Thymus (tissue), 14 donors: ENCODE data around the gene CPNE6. TPM values are rescaled to one million over a fixed set of nuclear protein-coding genes. Genes with fewer than 3 reads are reported as not detected.
"Not testable (repeated sequence)": the region's sequence is repeated elsewhere in the genome, so short reads cannot be mapped to it uniquely, and the experiment has no call there.

ENCODE experiments used
- DNase-seq, 9 donors: peaks; one replicate each; pipeline ENCODE4 v3.0.0-alpha.2; 2013; ENCODE audit warnings: low spot score in 9 of 9, low read depth in 6 of 9, missing footprints in 1 of 9
- H3K27ac ChIP-seq, 2 donors: one replicate each; pipeline ENCODE4 v1.5.1; 2013; ENCODE audit warnings: control low read depth in 1 of 2, low read depth in 1 of 2, low read length in 1 of 2, mild to moderate bottlenecking in 1 of 2, moderate library complexity in 1 of 2
- H3K27me3 ChIP-seq, 2 donors: one replicate each; pipeline ENCODE4 v1.5.1; 2013; ENCODE audit warnings: low read length in 1 of 2; ENCODE audit not compliant: control insufficient read depth in 2 of 2, insufficient read depth in 1 of 2
- H3K36me3 ChIP-seq, 2 donors: one replicate each; pipeline ENCODE4 v1.5.1; 2013; ENCODE audit warnings: low read length in 1 of 2, mild to moderate bottlenecking in 1 of 2, moderate library complexity in 1 of 2; ENCODE audit not compliant: control insufficient read depth in 2 of 2, insufficient read depth in 2 of 2
- H3K4me1 ChIP-seq, 2 donors: one replicate each; pipeline ENCODE4 v1.5.1; 2013; ENCODE audit warnings: low read length in 2 of 2; ENCODE audit not compliant: control insufficient read depth in 2 of 2, insufficient read depth in 2 of 2
- H3K4me3 ChIP-seq, 2 donors: one replicate each; pipeline ENCODE4 v1.5.1; 2013; ENCODE audit warnings: low read length in 2 of 2, control low read depth in 1 of 2, mild to moderate bottlenecking in 1 of 2
- H3K9me3 ChIP-seq, 2 donors: one replicate each; pipeline ENCODE4 v1.5.1; 2013; ENCODE audit warnings: low read length in 1 of 2, mild to moderate bottlenecking in 1 of 2; ENCODE audit not compliant: control insufficient read depth in 2 of 2, insufficient read depth in 1 of 2
- WGBS: extraction: QIAGEN DNeasy Blood & Tissue Kit; methylation state at CpG from one replicate; pipeline ENCODE4 v1.1.7; 2013; 5-methylcytosine and 5-hydroxymethylcytosine counted together
- long read RNA-seq, 10 donors: transcript quantifications; one replicate each; lab custom pipeline, GENCODE V29; 2026
- polyA plus RNA-seq: library from polyadenylated mRNA; stranded (reverse); fragments of 200-250 nt; gene quantifications from one replicate; pipeline ENCODE4 v1.2.3, GENCODE V29; 2013
- total RNA-seq: library from RNA; stranded (reverse); fragments of 120-200 nt; gene quantifications from one replicate; pipeline ENCODE4 v1.2.4, GENCODE V29; 2013
- donor health status: healthy.

Gene CPNE6
- 0.05 TPM for total RNA-seq
- polyA plus RNA-seq: 0.34 TPM
- long read RNA-seq, donor 1: 0 reads
- long read RNA-seq, donor 2: 0 reads
- long read RNA-seq, donor 3: 0 reads
- long read RNA-seq, donor 4: 0 reads
- long read RNA-seq, donor 5: 0 reads
- long read RNA-seq, donor 6: 0 reads
- long read RNA-seq, donor 7: 0 reads
- long read RNA-seq, donor 8: 0 reads
- long read RNA-seq, donor 9: 0 reads
- long read RNA-seq, donor 10: 0 reads

DNA sequence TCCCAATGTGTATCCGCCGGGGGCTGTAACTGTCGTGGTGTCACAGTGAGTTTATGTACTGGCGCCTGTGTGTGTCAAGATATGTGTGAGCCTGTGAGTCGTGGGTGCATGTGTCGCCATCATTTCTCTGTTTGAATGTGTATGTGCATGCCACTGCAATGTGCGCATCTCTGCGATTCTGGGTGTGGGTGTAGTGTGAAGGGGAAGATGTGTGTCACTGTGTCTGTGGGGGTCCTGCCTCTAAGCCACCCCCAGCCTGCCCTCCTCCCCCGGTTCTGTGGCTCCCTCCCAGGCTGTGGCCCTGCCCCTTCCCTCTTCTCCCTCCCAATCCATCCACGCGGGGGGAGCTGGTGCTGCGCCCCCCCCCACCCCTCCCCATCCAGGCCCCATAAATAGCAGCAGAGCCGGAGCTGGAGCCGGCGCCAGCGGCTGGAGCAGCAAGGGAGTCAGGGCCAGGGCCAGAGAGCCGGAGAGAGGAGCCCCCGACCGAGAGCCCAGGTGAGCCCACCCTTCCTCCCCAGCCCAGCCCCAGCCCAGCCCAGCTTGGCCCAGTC lies at the start of gene CPNE6:
Gene CPNE6 (plus strand): TSS at position 419 of the 554 bp plus-strand sequence. CDS start 1,375 bp downstream, outside the sequence.
- H3K36me3 ChIP-seq: no peaks in the 10 kb centered on the region
- no peak within 1 kb of the TSS for H3K4me3 ChIP-seq
- WGBS: 90% methylated on average over 19 of the region's 19 CpGs
- H3K27me3 ChIP-seq: peaks cover 0 to 8% of the 10 kb centered on the region in 2 donors
- no peak for DNase-seq
- peaks cover 0 to 5% of the 10 kb centered on the region in 2 donors for H3K4me1 ChIP-seq
- no peaks in the 10 kb centered on the region for H3K9me3 ChIP-seq
- no peak within 1 kb of the TSS for H3K27ac ChIP-seq

DNA sequence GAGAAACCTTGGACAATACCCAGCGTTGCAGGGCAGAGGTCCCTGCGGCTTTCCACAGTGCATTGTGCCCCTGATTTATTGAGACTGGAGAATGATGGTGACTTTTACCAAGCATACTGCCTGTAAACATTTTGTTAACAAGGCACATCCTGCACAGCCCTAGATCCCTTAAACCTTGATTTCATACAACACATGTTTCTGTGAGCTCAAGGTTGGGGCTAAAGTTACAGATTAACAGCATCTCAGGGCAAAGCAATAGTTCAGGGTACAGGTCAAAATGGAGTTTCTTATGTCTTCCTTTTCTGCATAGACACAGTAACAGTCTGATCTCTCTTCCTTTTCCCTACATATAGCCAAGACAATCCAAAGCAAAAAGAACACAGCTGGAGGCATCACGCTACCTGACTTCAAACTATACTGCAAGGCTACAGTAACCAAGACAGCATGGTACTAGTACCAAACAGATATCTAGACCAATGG lies 46.4 kb upstream of the CPNE6 start:
- not testable (repeated sequence) for H3K36me3 ChIP-seq, H3K27ac ChIP-seq, H3K4me1 ChIP-seq, H3K4me3 ChIP-seq, H3K9me3 ChIP-seq, DNase-seq, H3K27me3 ChIP-seq
- WGBS: 97% methylated on average over 3 of the region's 3 CpGs

DNA sequence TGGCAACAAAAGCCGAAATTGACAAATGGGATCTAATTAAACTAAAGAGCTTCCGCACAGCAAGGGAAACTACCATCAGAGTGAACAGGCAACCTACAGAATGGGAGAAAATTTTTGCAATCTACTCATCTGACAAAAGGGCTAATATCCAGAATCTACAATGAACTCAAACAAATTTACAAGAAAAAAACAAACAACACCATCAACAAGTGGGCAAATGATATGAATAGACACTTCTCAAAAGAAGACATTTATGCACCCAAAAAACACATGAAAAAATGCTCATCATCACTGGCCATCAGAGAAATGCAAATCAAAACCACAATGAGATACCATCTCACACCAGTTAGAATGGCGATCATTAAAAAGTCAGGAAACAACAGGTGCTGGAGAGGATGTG lies 41.7 kb upstream of the CPNE6 start:
- not testable (repeated sequence) for H3K27me3 ChIP-seq, H3K4me1 ChIP-seq
- peaks cover 0 to 23% of the 10 kb centered on the region in 2 donors for H3K9me3 ChIP-seq

DNA sequence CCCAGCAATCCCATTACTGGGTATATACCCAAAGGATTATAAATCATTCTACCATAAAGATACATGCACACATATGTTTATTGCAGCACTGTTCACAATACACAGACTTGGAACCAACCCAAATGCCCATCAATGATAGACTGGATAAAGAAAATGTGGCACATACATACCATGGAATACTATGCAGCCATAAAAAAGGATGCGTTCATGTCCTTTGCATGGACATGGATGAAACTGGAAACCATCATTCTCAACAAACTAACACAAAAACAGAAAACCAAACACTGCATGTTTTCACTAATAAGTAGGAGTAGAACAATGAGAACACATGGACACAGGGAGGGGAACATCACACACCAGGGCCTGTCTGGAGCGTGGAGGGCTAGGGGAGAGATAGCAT lies 40.0 kb upstream of the CPNE6 start:
- not testable (repeated sequence) for H3K27me3 ChIP-seq, DNase-seq, H3K36me3 ChIP-seq, H3K4me3 ChIP-seq, H3K27ac ChIP-seq
- Histone ChIP-seq H3K9me3 (peaks cover 0 to 23% of the 10 kb centered on the region in 2 donors), H3K4me1 (peaks cover 0 to 12% of the 10 kb centered on the region in 2 donors)
- WGBS: 96% methylated on average over 2 of the region's 2 CpGs

More for the DNA sequence above, 41.7 kb upstream of the CPNE6 start:
- DNase-seq, H3K36me3 ChIP-seq, H3K27ac ChIP-seq, H3K4me3 ChIP-seq: not testable (repeated sequence)
- WGBS: 100% methylated on average over 2 of the region's 3 CpGs

DNA sequence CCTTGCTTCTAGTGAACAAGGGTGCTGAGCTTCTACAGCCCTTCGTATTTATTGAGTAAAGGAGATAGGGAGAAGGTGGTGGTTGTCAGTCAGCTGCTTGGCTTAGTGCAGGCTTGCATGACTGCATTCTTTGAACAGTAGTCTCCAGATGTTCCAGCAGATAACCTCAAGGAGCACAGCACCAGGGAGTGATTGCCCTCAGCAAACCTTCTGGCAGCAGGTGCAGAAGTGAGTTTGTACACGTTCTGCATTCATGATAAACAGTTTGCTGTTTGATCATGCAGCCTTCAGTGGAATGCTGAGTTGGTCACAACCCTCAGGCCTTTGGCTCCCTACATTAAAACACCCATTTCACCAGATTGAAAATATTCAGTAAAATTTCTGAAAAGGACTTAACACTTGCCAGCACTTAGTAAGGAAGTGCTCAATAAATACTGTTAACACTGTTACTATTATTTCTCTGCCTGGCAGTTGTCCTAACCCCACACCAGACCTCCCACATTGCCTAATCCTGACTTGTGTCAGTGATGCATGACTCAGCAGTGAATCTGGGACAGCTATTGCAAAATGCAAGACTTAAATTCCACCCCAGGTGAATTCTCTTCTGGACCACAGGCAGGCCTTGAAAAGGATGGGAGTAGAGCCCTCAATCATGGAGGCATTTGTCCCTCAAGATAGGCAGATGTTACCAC lies 38.5 kb upstream of the CPNE6 start:
- Histone ChIP-seq H3K36me3 (no peaks in the 10 kb centered on the region), H3K4me1 (peaks cover 0 to 14% of the 10 kb centered on the region in 2 donors), H3K9me3 (peaks cover 0 to 23% of the 10 kb centered on the region in 2 donors), H3K27ac (no peak overlapping the region), H3K27me3 (no peaks in the 10 kb centered on the region), H3K4me3 (no peak overlapping the region)
- 89% methylated on average over 2 of the region's 2 CpGs for WGBS
- no peak for DNase-seq

DNA sequence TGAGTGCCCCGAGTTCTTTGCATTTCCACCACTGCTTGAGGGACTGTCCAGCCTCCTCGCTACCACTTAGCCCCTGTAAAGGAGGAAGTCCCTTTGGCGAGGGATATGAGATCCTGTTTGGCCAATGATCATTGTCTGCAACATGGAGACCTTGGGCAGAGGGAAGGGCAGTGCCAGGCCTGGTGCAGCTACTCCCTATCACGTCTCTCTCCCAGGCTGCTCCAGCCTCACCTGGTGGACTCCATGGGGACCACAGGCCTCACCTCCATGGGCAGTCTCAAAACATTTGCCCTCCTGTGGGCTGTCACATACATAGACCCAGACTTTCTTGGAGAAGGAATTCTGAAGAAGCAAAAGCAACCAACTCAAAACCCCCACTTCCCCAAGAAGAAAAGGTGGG lies 35.6 kb upstream of the CPNE6 start:
- 59% methylated on average over 3 of the region's 4 CpGs for WGBS
- Histone ChIP-seq H3K4me1 (peaks cover 0 to 14% of the 10 kb centered on the region in 2 donors), H3K27ac (peak overlapping the region; percentile 76 to 83), H3K9me3 (peaks cover 0 to 23% of the 10 kb centered on the region in 2 donors), H3K4me3 (peak overlapping the region; percentile 52 to 57)
- H3K27me3 ChIP-seq, H3K36me3 ChIP-seq, DNase-seq: not testable (repeated sequence)

DNA sequence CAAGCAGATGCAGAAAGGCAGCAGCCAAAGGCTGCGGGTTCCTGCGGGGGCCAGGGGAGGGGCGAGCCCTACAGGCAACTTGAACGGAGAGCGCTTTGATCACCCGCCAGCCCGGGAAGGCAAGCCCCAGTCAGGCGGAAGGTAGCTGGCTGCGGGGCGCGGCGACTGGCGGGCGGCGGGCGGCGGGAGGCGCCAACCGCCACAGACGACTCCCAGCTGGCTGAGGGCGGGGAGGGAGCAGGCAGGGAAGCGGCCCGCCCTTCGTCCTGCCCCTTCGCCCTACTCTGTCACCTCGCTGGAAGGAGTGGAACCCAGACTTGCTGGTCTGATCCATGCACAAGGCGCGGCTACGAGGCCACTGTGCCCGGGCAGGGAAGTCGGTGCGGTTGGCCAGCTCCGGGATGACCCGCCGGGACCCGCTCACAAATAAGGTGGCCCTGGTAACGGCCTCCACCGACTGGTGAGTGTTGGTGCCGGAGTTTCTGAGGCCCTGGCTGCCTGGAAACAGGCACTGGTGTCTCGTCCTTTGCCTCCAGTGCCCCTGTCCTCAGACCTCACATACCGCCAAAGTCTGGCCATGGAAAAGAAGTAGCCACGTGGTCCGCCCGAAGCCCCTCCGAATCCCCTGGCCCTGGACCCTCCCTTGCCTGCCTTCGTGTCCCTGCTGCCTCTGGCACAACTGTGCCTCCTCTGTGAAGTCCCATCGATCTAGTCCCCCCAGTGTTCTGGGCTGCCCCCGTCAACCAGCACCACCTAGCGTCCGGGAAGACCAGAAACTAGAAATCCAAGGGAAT lies 35.0 kb upstream of the CPNE6 start:
- DNase-seq: peak in 8 of 9 donors; percentile 45 to 85 (median 64)
- Histone ChIP-seq H3K9me3 (peaks cover 0 to 23% of the 10 kb centered on the region in 2 donors), H3K27ac (peak overlapping the region; percentile 76 to 83), H3K4me1 (peaks cover 0 to 14% of the 10 kb centered on the region in 2 donors), H3K36me3 (no peaks in the 10 kb centered on the region), H3K27me3 (no peaks in the 10 kb centered on the region), H3K4me3 (peak overlapping the region; percentile 52 to 57)
- WGBS: under 1% methylated on average over 49 of the region's 50 CpGs

DNA sequence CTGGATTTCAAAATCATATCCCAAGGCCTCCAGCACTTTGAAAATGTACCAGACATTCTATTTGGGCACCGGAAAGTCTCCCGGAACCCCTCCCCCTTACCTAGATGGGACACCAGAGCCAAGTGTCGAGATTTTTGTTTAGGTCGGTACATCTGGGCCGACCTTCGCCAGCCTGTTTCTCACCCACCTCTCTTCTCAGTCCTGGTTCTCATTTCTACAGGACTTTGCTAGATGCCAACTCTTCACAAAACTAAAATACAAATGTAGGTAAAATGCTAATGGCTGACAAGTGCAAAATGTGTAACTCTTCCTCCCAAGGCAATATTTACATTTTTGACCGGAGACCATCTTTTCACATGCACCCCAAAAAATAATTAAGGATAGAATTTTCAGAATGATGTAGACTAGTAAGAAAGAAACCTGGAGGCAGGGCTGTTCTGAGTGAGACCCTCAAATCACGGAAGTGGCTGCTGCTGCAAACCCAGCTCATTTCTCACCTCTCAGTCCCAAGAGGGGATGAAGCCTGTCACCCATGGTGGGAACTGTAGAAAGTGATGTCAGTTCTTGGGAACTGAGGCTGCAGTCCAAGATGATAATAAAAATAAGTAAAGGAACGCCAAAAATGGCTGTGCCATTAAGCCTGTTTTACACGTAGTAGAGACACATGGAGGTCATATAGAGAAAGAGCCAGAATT lies 34.3 kb upstream of the CPNE6 start:
- WGBS: 56% methylated on average over 10 of the region's 10 CpGs
- Histone ChIP-seq H3K4me1 (peaks cover 0 to 14% of the 10 kb centered on the region in 2 donors), H3K9me3 (peaks cover 0 to 20% of the 10 kb centered on the region in 2 donors), H3K4me3 (peak overlapping the region; percentile 52 to 57)
- H3K36me3 ChIP-seq, DNase-seq, H3K27me3 ChIP-seq, H3K27ac ChIP-seq: not testable (repeated sequence)
